Prostate gland (tissue), 2 donors: Measurements from ENCODE around the gene DCP1B. TPM values are rescaled to one million over a fixed set of nuclear protein-coding genes. Genes with fewer than 3 reads are reported as not detected.
A peak's percentile ranks its signal among the peaks of the same experiment; 100 is the strongest.

Source experiments
- DNase-seq: peaks from one replicate; pipeline ENCODE4 v3.0.0-alpha.2; 2019; ENCODE audit warnings: low spot score
- H3K27ac ChIP-seq, 2 donors: fragments of 200-600 bp; sonication (generic); 2 replicates each; pipeline ENCODE4 v1.5.1; 2017 to 2019
- H3K27me3 ChIP-seq: fragments of 200-600 bp; sonication (generic); replicated peaks from 2 replicates; pipeline ENCODE4 v1.5.1; 2019; ENCODE audit not compliant: insufficient read depth
- H3K36me3 ChIP-seq, 2 donors: fragments of 200-600 bp; sonication (generic); 1 replicate in 1 of 2; 2 replicates in 1 of 2; pipeline versions ENCODE4 v1.5.1 to v1.8.1; 2017 to 2019
- H3K4me1 ChIP-seq: fragments of 200-600 bp; sonication (generic); replicated peaks from 2 replicates; pipeline ENCODE4 v1.5.1; 2019
- H3K4me3 ChIP-seq, 2 donors: fragments of 200-600 bp; sonication (generic); 2 replicates each; pipeline ENCODE4 v1.5.1; 2017 to 2019
- H3K9me3 ChIP-seq: fragments of 200-600 bp; sonication (generic); 2 replicates; pipeline ENCODE4 v1.5.1; 2017
- CTCF ChIP-seq, 4 experiments: fragments of 200-600 bp in 2 of 4; fragments of 450-650 bp in 2 of 4; sonication (generic) in 2 of 4; IDR thresholded peaks; 1 replicate in 3 of 4; 2 replicates in 1 of 4; pipeline ENCODE4 v1.5.1; 2016 to 2019; ENCODE audit warnings: antibody characterized with exemption in 4 of 4, mild to moderate bottlenecking in 2 of 4, moderate library complexity in 2 of 4
- POLR2A ChIP-seq: fragments of 450-650 bp; IDR thresholded peaks from one replicate; pipeline ENCODE4 v1.6.1; 2016; ENCODE audit warnings: antibody characterized with exemption, mild to moderate bottlenecking
- POLR2AphosphoS5 ChIP-seq: sonication (generic); formaldehyde crosslinking; IDR thresholded peaks from one replicate; pipeline ENCODE4 v1.6.1; 2017; ENCODE audit warnings: antibody characterized with exemption
- WGBS: methylation state at CpG from one replicate; pipeline ENCODE4 v1.1.5; 2018; 5-methylcytosine and 5-hydroxymethylcytosine counted together
- intact Hi-C: fragments of 100-400 bp; cut with DNase I; formaldehyde crosslinking; loops from one replicate; pipeline ENCODE4 v1.14.2; 2022
- total RNA-seq, 2 donors: library from RNA; depleted of rRNA; stranded (reverse); fragments of >200 nt; gene quantifications; one replicate each; pipeline ENCODE4 v1.1.0, GENCODE V29; 2016

The DCP1B gene
- total RNA-seq, 2 donors from 2014 or later: 20.1 to 31.9 TPM

GRCh38 chr12:2013527-2014223, 9.4 kb upstream of the DCP1B start:
- no peak overlapping the region for H3K4me3 ChIP-seq
- no peaks in the 10 kb centered on the region for H3K27me3 ChIP-seq
- 37% methylated on average over 4 of the region's 4 CpGs for WGBS
- no peaks in the 10 kb centered on the region for H3K4me1 ChIP-seq
- H3K9me3 ChIP-seq: no peaks in the 10 kb centered on the region
- intact Hi-C loops: no loop called here
- H3K36me3 ChIP-seq: no peaks in the 10 kb centered on the region
- TF ChIP-seq POLR2A (no peak), POLR2AphosphoS5 (no peak), CTCF (IDR thresholded peaks at IDR 0.05) (no peak)
- peak overlapping the region; percentile 38 to 40 for H3K27ac ChIP-seq
- DNase-seq: no peak

GRCh38 chr12:2013086-2013485, 8.8 kb upstream of the DCP1B start:
- peak overlapping the region; percentile 38 to 40 for H3K27ac ChIP-seq
- no peak overlapping the region for H3K4me3 ChIP-seq
- no peak for TF ChIP-seq POLR2AphosphoS5
- TF ChIP-seq POLR2A: no peak
- TF ChIP-seq CTCF (IDR thresholded peaks at IDR 0.05): no peak
- H3K36me3 ChIP-seq: no peaks in the 10 kb centered on the region
- H3K27me3 ChIP-seq: no peaks in the 10 kb centered on the region
- H3K9me3 ChIP-seq: no peaks in the 10 kb centered on the region
- H3K4me1 ChIP-seq: no peaks in the 10 kb centered on the region
- intact Hi-C loops: no loop called here
- WGBS: 69% methylated on average over 3 of the region's 3 CpGs
- no peak for DNase-seq

- no peak for DNase-seq
- TF ChIP-seq POLR2AphosphoS5: peak; percentile 64
- TF ChIP-seq CTCF (IDR thresholded peaks at IDR 0.05): no peak
- Histone ChIP-seq H3K27ac (peak overlapping the region in 1 of 2 donors; percentile 38), H3K4me3 (no peak overlapping the region), H3K4me1 (no peaks in the 10 kb centered on the region), H3K9me3 (no peaks in the 10 kb centered on the region), H3K36me3 (no peaks in the 10 kb centered on the region), H3K27me3 (no peaks in the 10 kb centered on the region)
- WGBS: 64% methylated on average over 7 of the region's 7 CpGs
- intact Hi-C loops: no loop called here
These were observed 7.7 kb upstream of the DCP1B start for GRCh38 chr12:2011643-2012607.

- intact Hi-C loops: no loop called here
- no peaks in the 10 kb centered on the region for H3K27me3 ChIP-seq
- no peak overlapping the region for H3K27ac ChIP-seq
- no peak overlapping the region for H3K4me3 ChIP-seq
- H3K4me1 ChIP-seq: no peaks in the 10 kb centered on the region
- no peaks in the 10 kb centered on the region for H3K36me3 ChIP-seq
- TF ChIP-seq POLR2A: no peak
- no peak for TF ChIP-seq POLR2AphosphoS5
- TF ChIP-seq CTCF (IDR thresholded peaks at IDR 0.05): no peak
- H3K9me3 ChIP-seq: no peaks in the 10 kb centered on the region
- 71% methylated on average over 1 of the region's 1 CpG for WGBS
- DNase-seq: no peak
These were observed 5.4 kb upstream of the DCP1B start for GRCh38 chr12:2009623-2010022.
